ENCODE results near the gene SVOPL. TPM values are rescaled to one million over a fixed set of nuclear protein-coding genes. Genes with fewer than 3 reads are reported as not detected.
A peak's percentile ranks its signal among the peaks of the same experiment; 100 is the strongest.

Gene SVOPL
- total and polyA plus RNA-seq, 9 of the 15 experiments (the other 6 are each of a cell fraction or from before 2014, with no cell fraction given): 0.13 to 0.42 (median 0.20) TPM; not detected in 6

- TF ChIP-seq FOXJ3 (CRISPR knock-in tag; IDR thresholded peaks at IDR 0.05): no peak
- no peak for TF ChIP-seq PTBP1 (IDR thresholded peaks at IDR 0.05; ENCODE audit: low read depth, low read length)
- no peak for TF ChIP-seq ZNF274 (IDR thresholded peaks at IDR 0.05; ENCODE audit: borderline replicate concordance, low read depth, low read length)
- TF ChIP-seq RBM25 (IDR thresholded peaks at IDR 0.05; ENCODE audit: low read depth, low read length, severe bottlenecking): no peak
- TF ChIP-seq NR4A1 (CRISPR knock-in tag; IDR thresholded peaks at IDR 0.05): no peak
- peak; percentile 76 for TF ChIP-seq NR4A1 (tag; IDR thresholded peaks at IDR 0.05)
- TF ChIP-seq MTA1 (IDR thresholded peaks at IDR 0.05; ENCODE audit: borderline replicate concordance): no peak
- TF ChIP-seq ARHGAP35 (IDR thresholded peaks at IDR 0.05; ENCODE audit: partially characterized antibody): no peak
- TF ChIP-seq ZBTB9 (CRISPR knock-in tag; IDR thresholded peaks at IDR 0.05): 0 out of 2 replicates have a peak, but pooled peaks have one; percentile 61
- TF ChIP-seq EZH2 (IDR thresholded peaks at IDR 0.05; ENCODE audit: borderline replicate concordance, low read depth, low read length): no peak
- no peak for TF ChIP-seq CTCF (IDR thresholded peaks at IDR 0.05 in 2 of 3, conservative IDR thresholded peaks at IDR 0.05 in 1 of 3; ENCODE audit: insufficient read depth in 2 of 3, low read depth in 1 of 3, low read length in 3 of 3)
- TF ChIP-seq ZNF24 (IDR thresholded peaks at IDR 0.05): no peak
- TF ChIP-seq ZNF124 (CRISPR knock-in tag; IDR thresholded peaks at IDR 0.05): no peak
- TF ChIP-seq ID3 (CRISPR knock-in tag; IDR thresholded peaks at IDR 0.05): no peak
- TF ChIP-seq ID3 (tag; IDR thresholded peaks at IDR 0.05): peak; percentile 75
- 0 out of 2 replicates have a peak, but pooled peaks have one; percentile 16 for TF ChIP-seq ZNF583 (CRISPR knock-in tag; IDR thresholded peaks at IDR 0.05)
- no peak for TF ChIP-seq BRD9 (IDR thresholded peaks at IDR 0.05; ENCODE audit: low read depth, partially characterized antibody)
- no peak for TF ChIP-seq TAF15 (IDR thresholded peaks at IDR 0.05; ENCODE audit: low read depth, low read length)
- TF ChIP-seq FOXK1 (CRISPR knock-in tag; IDR thresholded peaks at IDR 0.05; ENCODE audit: borderline replicate concordance): no peak
- no peak for TF ChIP-seq ZNF347 (CRISPR knock-in tag; IDR thresholded peaks at IDR 0.05; ENCODE audit: low read depth)
- no peak for TF ChIP-seq NFATC3 (IDR thresholded peaks at IDR 0.05)
- no peak for TF ChIP-seq HDAC8 (tag; IDR thresholded peaks at IDR 0.05)
- TF ChIP-seq ZBTB34 (CRISPR knock-in tag; IDR thresholded peaks at IDR 0.05): no peak
- no peak for TF ChIP-seq ZNF717 (CRISPR knock-in tag; IDR thresholded peaks at IDR 0.05)
Measured at GRCh38 chr7:138665669-138666140, 35.5 kb downstream of the SVOPL start (continued).

Measured in K562 (cell line).